ENCODE data around the gene RMRP.

The RMRP gene

DNA sequence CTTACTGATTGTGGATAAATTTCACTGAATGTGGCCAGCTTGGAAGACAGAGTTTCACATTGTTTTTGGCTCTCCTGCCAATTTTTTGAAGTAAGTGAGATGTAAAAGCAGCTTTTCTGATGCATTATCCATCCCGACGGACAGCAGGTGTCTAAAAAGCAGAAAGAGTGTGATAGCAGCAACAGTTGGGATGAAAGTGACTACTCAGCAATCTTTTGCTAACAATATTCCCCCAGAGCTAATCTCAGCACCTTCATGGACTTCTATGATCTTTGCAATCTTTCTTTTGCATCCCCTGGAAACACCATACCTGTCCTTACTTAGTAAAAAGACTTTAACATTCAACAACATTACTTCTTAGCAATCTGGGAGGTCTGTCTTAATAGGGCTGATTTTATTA lies 45.0 kb downstream of the RMRP start:
- TF ChIP-seq TAF1 (IDR thresholded peaks at IDR 0.05; ENCODE audit: borderline replicate concordance, insufficient read depth, low read length) = no peak
- no peak for TF ChIP-seq SIN3A (IDR thresholded peaks at IDR 0.05; ENCODE audit: borderline replicate concordance, insufficient read depth, low read length)
- no peak for TF ChIP-seq POLR2AphosphoS5 (IDR thresholded peaks at IDR 0.05; ENCODE audit: low read depth, low read length)
- TF ChIP-seq, protein P1, sequence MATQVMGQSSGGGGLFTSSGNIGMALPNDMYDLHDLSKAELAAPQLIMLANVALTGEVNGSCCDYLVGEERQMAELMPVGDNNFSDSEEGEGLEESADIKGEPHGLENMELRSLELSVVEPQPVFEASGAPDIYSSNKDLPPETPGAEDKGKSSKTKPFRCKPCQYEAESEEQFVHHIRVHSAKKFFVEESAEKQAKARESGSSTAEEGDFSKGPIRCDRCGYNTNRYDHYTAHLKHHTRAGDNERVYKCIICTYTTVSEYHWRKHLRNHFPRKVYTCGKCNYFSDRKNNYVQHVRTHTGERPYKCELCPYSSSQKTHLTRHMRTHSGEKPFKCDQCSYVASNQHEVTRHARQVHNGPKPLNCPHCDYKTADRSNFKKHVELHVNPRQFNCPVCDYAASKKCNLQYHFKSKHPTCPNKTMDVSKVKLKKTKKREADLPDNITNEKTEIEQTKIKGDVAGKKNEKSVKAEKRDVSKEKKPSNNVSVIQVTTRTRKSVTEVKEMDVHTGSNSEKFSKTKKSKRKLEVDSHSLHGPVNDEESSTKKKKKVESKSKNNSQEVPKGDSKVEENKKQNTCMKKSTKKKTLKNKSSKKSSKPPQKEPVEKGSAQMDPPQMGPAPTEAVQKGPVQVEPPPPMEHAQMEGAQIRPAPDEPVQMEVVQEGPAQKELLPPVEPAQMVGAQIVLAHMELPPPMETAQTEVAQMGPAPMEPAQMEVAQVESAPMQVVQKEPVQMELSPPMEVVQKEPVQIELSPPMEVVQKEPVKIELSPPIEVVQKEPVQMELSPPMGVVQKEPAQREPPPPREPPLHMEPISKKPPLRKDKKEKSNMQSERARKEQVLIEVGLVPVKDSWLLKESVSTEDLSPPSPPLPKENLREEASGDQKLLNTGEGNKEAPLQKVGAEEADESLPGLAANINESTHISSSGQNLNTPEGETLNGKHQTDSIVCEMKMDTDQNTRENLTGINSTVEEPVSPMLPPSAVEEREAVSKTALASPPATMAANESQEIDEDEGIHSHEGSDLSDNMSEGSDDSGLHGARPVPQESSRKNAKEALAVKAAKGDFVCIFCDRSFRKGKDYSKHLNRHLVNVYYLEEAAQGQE (IDR thresholded peaks at IDR 0.05; ENCODE audit: insufficient read depth in 1 of 2, low read depth in 2 of 2, low read length in 2 of 2) = no peak
- no peak for TF ChIP-seq FOXP2 (optimal IDR thresholded peaks at IDR 0.05; ENCODE audit: borderline replicate concordance, extremely low read depth, extremely low read length, insufficient read depth)

DNA sequence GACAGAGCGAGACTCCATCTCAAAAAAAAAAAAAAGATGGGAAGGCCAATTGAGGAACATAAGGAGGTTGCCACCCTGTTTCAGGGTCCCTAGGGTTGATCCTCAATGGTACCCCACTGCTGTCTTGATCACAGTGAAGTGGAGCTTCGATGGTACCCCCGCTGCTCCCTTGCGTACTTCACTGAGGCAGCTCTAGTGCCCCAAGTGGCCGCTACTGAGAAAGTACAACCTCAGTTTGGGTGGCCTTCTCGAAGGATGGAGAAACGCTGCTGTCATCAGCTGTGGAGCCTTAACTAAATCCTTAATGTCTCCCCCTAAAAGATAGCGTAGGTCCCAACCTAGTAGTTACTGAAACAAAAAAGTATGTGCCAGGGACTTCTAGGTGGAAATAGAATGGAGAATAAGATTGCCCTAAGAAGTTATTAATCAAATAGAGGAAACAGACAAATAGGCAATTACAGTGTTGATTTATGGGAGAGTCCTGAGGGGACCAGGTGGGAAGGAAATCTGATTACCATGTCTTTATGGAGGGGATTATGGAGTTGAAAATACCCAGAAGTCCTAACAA lies 46.5 kb downstream of the RMRP start:
- TF ChIP-seq SIN3A (IDR thresholded peaks at IDR 0.05; ENCODE audit: borderline replicate concordance, insufficient read depth, low read length) (no peak), FOXP2 (optimal IDR thresholded peaks at IDR 0.05; ENCODE audit: borderline replicate concordance, extremely low read depth, extremely low read length, insufficient read depth) (no peak), TAF1 (IDR thresholded peaks at IDR 0.05; ENCODE audit: borderline replicate concordance, insufficient read depth, low read length) (no peak), POLR2AphosphoS5 (IDR thresholded peaks at IDR 0.05; ENCODE audit: low read depth, low read length) (no peak)
- TF ChIP-seq, protein P1 (IDR thresholded peaks at IDR 0.05; ENCODE audit: insufficient read depth in 1 of 2, low read depth in 2 of 2, low read length in 2 of 2) = no peak

DNA sequence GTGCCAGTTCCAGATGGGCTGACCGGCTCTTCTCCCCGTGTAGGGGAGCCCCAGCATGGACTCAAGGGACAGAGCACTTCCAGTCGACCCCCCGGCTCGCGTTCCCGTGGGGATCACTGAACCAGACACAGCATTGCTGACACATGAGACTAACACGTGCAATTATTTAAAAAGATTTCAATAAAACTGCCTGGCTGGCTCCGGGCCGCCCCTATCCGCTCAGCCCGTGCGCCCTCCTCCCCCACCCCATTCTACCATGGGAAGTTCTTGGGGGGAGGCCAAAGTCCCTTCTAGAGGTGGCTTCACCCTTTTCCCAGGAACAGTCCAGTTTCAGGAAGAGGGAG lies 48.0 kb downstream of the RMRP start:
- TF ChIP-seq POLR2AphosphoS5 (IDR thresholded peaks at IDR 0.05; ENCODE audit: low read depth, low read length) (no peak), FOXP2 (optimal IDR thresholded peaks at IDR 0.05; ENCODE audit: borderline replicate concordance, extremely low read depth, extremely low read length, insufficient read depth) (no peak), TAF1 (IDR thresholded peaks at IDR 0.05; ENCODE audit: borderline replicate concordance, insufficient read depth, low read length) (no peak), SIN3A (IDR thresholded peaks at IDR 0.05; ENCODE audit: borderline replicate concordance, insufficient read depth, low read length) (no peak)
- TF ChIP-seq, protein P1 (IDR thresholded peaks at IDR 0.05; ENCODE audit: insufficient read depth in 1 of 2, low read depth in 2 of 2, low read length in 2 of 2) = no peak

DNA sequence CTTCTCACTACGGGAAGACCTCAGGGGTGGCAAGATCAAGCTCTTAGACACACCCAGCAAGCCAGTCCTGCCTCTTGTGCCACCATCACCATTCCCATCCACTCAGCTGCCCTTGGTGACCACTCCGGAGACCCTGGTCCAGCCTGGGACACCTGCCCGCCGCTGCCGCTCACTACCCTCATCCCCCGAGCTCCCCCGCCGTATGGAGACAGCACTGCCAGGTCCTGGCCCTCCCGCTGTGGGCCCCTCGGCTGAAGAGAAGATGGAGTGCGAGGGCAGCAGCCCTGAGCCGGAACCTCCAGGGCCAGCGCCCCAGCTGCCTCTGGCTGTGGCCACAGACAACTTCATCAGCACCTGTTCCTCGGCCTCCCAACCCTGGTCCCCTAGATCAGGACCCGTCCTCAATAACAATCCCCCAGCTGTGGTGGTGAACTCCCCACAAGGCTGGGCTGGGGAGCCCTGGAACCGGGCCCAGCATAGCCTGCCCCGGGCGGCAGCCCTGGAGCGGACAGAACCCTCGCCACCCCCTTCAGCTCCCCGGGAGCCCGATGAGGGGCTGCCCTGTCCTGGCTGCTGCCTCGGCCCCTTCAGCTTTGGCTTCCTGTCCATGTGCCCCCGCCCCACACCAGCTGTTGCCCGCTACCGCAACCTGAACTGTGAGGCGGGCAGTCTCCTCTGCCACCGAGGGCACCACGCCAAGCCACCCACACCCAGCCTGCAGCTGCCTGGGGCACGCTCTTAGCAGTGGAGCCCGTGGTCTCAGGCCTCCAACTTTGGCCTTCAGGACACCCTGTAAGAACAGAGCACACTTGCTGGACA lies 48.6 kb downstream of the RMRP start:
- TF ChIP-seq, protein P1 (IDR thresholded peaks at IDR 0.05; ENCODE audit: insufficient read depth in 1 of 2, low read depth in 2 of 2, low read length in 2 of 2) = no peak
- TF ChIP-seq FOXP2 (optimal IDR thresholded peaks at IDR 0.05; ENCODE audit: borderline replicate concordance, extremely low read depth, extremely low read length, insufficient read depth) (no peak), TAF1 (IDR thresholded peaks at IDR 0.05; ENCODE audit: borderline replicate concordance, insufficient read depth, low read length) (no peak), POLR2AphosphoS5 (IDR thresholded peaks at IDR 0.05; ENCODE audit: low read depth, low read length) (no peak)

Data from PFSK-1 (cell line).